Tibial nerve (tissue), 4 donors: Measurements from ENCODE around the gene CAMTA1.

Experiments used
- EP300 ChIP-seq, 2 donors: sonication (generic); formaldehyde crosslinking; IDR thresholded peaks; one replicate each; pipeline ENCODE4 v1.6.1; 2017; ENCODE audit warnings: antibody characterized with exemption in 2 of 2, mild to moderate bottlenecking in 1 of 2
- POLR2A ChIP-seq, 2 donors: fragments of 450-650 bp; IDR thresholded peaks; one replicate each; pipeline ENCODE4 v1.6.1; 2017; ENCODE audit warnings: antibody characterized with exemption in 2 of 2, mild to moderate bottlenecking in 2 of 2, moderate library complexity in 2 of 2
- TF ChIP-seq, protein P1 (sequence below), 5 experiments: fragments of 200-600 bp in 3 of 5; fragments of 450-650 bp in 2 of 5; sonication (generic) in 3 of 5; IDR thresholded peaks; one replicate each; pipeline ENCODE4 v1.5.1; 2016 to 2019; ENCODE audit warnings: antibody characterized with exemption in 5 of 5, mild to moderate bottlenecking in 3 of 5, moderate library complexity in 2 of 5

DNA sequence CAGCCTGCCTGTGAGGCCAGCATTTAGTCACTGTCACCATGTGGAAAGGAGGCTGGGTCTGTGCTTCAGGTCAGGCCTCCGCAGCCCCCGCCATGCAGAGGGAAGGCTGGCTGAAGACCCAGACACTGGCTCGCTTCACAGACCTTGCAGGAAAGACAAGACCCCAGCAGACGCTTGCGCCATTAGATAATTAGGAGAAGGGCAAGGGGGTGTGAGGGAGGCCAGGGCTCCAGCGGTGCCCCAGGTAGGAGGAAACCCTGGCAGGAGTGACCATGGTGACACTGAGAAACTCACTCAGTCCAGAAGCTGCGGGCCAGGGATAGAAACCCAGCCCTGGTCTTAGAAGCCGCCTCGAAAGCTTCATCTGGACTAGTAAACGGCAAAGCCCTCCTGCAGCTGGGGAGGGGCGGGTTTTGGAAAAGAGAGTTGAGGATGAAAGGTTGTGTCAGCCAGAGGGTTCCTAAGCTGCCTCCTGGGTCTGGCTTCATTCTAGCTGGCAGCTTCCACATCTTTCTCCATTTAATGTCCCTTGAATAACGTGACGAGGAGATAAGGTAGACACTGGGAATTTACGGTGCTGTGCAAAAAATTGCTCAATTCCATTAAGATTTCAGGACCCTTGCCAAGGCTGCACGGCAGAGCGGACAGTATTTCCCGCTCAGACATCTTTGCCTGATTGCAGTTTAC is 691.8 kb downstream of the CAMTA1 start:
- TF ChIP-seq, protein P1, sequence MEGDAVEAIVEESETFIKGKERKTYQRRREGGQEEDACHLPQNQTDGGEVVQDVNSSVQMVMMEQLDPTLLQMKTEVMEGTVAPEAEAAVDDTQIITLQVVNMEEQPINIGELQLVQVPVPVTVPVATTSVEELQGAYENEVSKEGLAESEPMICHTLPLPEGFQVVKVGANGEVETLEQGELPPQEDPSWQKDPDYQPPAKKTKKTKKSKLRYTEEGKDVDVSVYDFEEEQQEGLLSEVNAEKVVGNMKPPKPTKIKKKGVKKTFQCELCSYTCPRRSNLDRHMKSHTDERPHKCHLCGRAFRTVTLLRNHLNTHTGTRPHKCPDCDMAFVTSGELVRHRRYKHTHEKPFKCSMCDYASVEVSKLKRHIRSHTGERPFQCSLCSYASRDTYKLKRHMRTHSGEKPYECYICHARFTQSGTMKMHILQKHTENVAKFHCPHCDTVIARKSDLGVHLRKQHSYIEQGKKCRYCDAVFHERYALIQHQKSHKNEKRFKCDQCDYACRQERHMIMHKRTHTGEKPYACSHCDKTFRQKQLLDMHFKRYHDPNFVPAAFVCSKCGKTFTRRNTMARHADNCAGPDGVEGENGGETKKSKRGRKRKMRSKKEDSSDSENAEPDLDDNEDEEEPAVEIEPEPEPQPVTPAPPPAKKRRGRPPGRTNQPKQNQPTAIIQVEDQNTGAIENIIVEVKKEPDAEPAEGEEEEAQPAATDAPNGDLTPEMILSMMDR (IDR thresholded peaks at IDR 0.05) = no peak
- TF ChIP-seq POLR2A (IDR thresholded peaks at IDR 0.05) (no peak), EP300 (IDR thresholded peaks at IDR 0.05) (no peak)
